Central memory CD4-positive, alpha-beta T cell (primary cell): Measurements from ENCODE around the gene SRP9.
A peak's percentile ranks its signal among the peaks of the same experiment; 100 is the strongest.

Experiments
- DNase-seq: peaks from one replicate; pipeline ENCODE4 v3.0.0; 2022
- total RNA-seq, 3 experiments: gene quantifications; one replicate each; lab custom pipeline; 2026; lab: John Stamatoyannopoulos, UW

SRP9 gene
- 74.7 to 206 (median 153) reads per million in 3 experiments for total RNA-seq

GRCh38 chr1:225777583-225778336 is at the start of gene SRP9:
Gene SRP9 (plus strand): TSS chr1:225777826. CDS start chr1:225777941, 115 bp downstream.
- DNase-seq = peak; percentile 99

- DNase-seq = no peak
These were observed 46.1 kb upstream of the SRP9 start for GRCh38 chr1:225731491-225731890.

GRCh38 chr1:225733254-225733653 is 44.4 kb upstream of the SRP9 start:
- no peak for DNase-seq

GRCh38 chr1:225735252-225736149 is 42.1 kb upstream of the SRP9 start:
- no peak for DNase-seq

GRCh38 chr1:225736437-225737098 is 41.1 kb upstream of the SRP9 start:
- no peak for DNase-seq

GRCh38 chr1:225737161-225737560 is 40.5 kb upstream of the SRP9 start:
- DNase-seq = no peak

- DNase-seq = no peak
These were observed 39.8 kb upstream of the SRP9 start for GRCh38 chr1:225737866-225738265.

GRCh38 chr1:225738763-225739162 is 38.9 kb upstream of the SRP9 start:
- DNase-seq = no peak

- DNase-seq = no peak
These were observed 38.0 kb upstream of the SRP9 start for GRCh38 chr1:225739542-225740107.

- DNase-seq = no peak
These were observed 32.9 kb upstream of the SRP9 start for GRCh38 chr1:225744745-225745144.

GRCh38 chr1:225745273-225745672 is 32.4 kb upstream of the SRP9 start:
- no peak for DNase-seq

GRCh38 chr1:225746361-225747179 is 31.1 kb upstream of the SRP9 start:
- no peak for DNase-seq

GRCh38 chr1:225747566-225747965 is 30.1 kb upstream of the SRP9 start:
- DNase-seq = no peak

- DNase-seq = no peak
These were observed 29.1 kb upstream of the SRP9 start for GRCh38 chr1:225748529-225748928.

GRCh38 chr1:225749706-225750105 is 27.9 kb upstream of the SRP9 start:
- DNase-seq = no peak

GRCh38 chr1:225750420-225750819 is 27.2 kb upstream of the SRP9 start:
- no peak for DNase-seq

- no peak for DNase-seq
These were observed 26.5 kb upstream of the SRP9 start for GRCh38 chr1:225750875-225751824.

- no peak for DNase-seq
These were observed 25.4 kb upstream of the SRP9 start for GRCh38 chr1:225752245-225752644.

- DNase-seq = no peak
These were observed 22.5 kb upstream of the SRP9 start for GRCh38 chr1:225754940-225755641.

- DNase-seq = no peak
These were observed 21.8 kb upstream of the SRP9 start for GRCh38 chr1:225755671-225756319.
